ENCODE results near the gene CYP2W1. TPM values are rescaled to one million over a fixed set of nuclear protein-coding genes. Genes with fewer than 3 reads are reported as not detected.

Gene CYP2W1
- total RNA-seq, result not detected in 2 replicates

GRCh38 chr7:983004-983615 is at the start of gene CYP2W1:
Gene CYP2W1 (plus strand): TSS chr7:983181. CDS start chr7:983212, 31 bp downstream.
- DNase-seq (ENCODE audit: low read depth), result no peak
- no peak within 1 kb of the TSS for H3K4me3 ChIP-seq (ENCODE audit: low read depth, low read length)
- TF ChIP-seq CTCF (conservative IDR thresholded peaks at IDR 0.05; ENCODE audit: low read depth, low read length), result no peak

GRCh38 chr7:934469-935163 is 48.4 kb upstream of the CYP2W1 start:
- H3K4me3 ChIP-seq (ENCODE audit: low read depth, low read length), result no peak overlapping the region
- DNase-seq (ENCODE audit: low read depth), result no peak
- no peak for TF ChIP-seq CTCF (conservative IDR thresholded peaks at IDR 0.05; ENCODE audit: low read depth, low read length)

- no peak overlapping the region for H3K4me3 ChIP-seq (ENCODE audit: low read depth, low read length)
- TF ChIP-seq CTCF (conservative IDR thresholded peaks at IDR 0.05; ENCODE audit: low read depth, low read length), result no peak
- no peak for DNase-seq (ENCODE audit: low read depth)
Measured at GRCh38 chr7:935164-935873, 47.7 kb upstream of the CYP2W1 start.

GRCh38 chr7:935874-936385 is 47.1 kb upstream of the CYP2W1 start:
- no peak overlapping the region for H3K4me3 ChIP-seq (ENCODE audit: low read depth, low read length)
- DNase-seq (ENCODE audit: low read depth), result no peak
- no peak for TF ChIP-seq CTCF (conservative IDR thresholded peaks at IDR 0.05; ENCODE audit: low read depth, low read length)

GRCh38 chr7:936386-937054 is 46.5 kb upstream of the CYP2W1 start:
- TF ChIP-seq CTCF (conservative IDR thresholded peaks at IDR 0.05; ENCODE audit: low read depth, low read length), result no peak

GRCh38 chr7:937856-938484 is 45.0 kb upstream of the CYP2W1 start:
- no peak for TF ChIP-seq CTCF (conservative IDR thresholded peaks at IDR 0.05; ENCODE audit: low read depth, low read length)
- DNase-seq (ENCODE audit: low read depth), result no peak

More at GRCh38 chr7:936386-937054, 46.5 kb upstream of the CYP2W1 start:
- H3K4me3 ChIP-seq (ENCODE audit: low read depth, low read length), result no peak overlapping the region
- DNase-seq (ENCODE audit: low read depth), result no peak

More at GRCh38 chr7:937856-938484, 45.0 kb upstream of the CYP2W1 start:
- H3K4me3 ChIP-seq (ENCODE audit: low read depth, low read length), result no peak overlapping the region

All from epithelial cell of proximal tubule (primary cell).